Naive thymus-derived CD4-positive, alpha-beta T cell (primary cell): Measurements from ENCODE around the gene CSRNP3. TPM values are rescaled to one million over a fixed set of nuclear protein-coding genes. Genes with fewer than 3 reads are reported as not detected.
"Not testable (repeated sequence)": the region's sequence is repeated elsewhere in the genome, so short reads cannot be mapped to it uniquely, and the experiment has no call there.

Experiments
- ATAC-seq: fragments of 150-1000 bp; cut with Tn5 transposase; 2 replicates; pipeline ENCODE4 v1.10.0; 2021; ENCODE audit warnings: mild to moderate bottlenecking, moderate library complexity
- CTCF ChIA-PET: fragments of 350-600 bp; sonication (Branson Sonifier 250); formaldehyde crosslinking; loops from one replicate; lab custom pipeline; 2021; ENCODE audit warnings: antibody characterized with exemption; lab: Charles Lee
- POLR2A ChIA-PET: fragments of 350-600 bp; sonication (Branson Sonifier 250); formaldehyde crosslinking; loops from one replicate; lab custom pipeline; 2021; ENCODE audit warnings: antibody characterized with exemption, inconsistent platforms; lab: Charles Lee
- DNase-seq, 9 donors: peaks; one replicate each; pipeline versions ENCODE4 v3.0.0 to v3.0.0-alpha.2; 2020 to 2022; ENCODE audit warnings: mixed read lengths in 1 of 9
- H3K27ac ChIP-seq: one replicate; pipeline ENCODE4 v1.7.0; 2013; ENCODE audit warnings: mild to moderate bottlenecking, low read depth, low read length, moderate library complexity
- H3K27me3 ChIP-seq, 2 donors: one replicate each; pipeline ENCODE4 v1.7.0; 2013; ENCODE audit warnings: low read length in 2 of 2, mild to moderate bottlenecking in 2 of 2, moderate library complexity in 2 of 2; ENCODE audit not compliant: control insufficient read depth in 2 of 2, insufficient read depth in 2 of 2
- H3K36me3 ChIP-seq, 3 experiments: 1 replicate in 2 of 3; 2 replicates in 1 of 3; pipeline ENCODE4 v1.7.0; 2013; ENCODE audit warnings: low read length in 3 of 3, mild to moderate bottlenecking in 3 of 3, moderate library complexity in 1 of 3; ENCODE audit not compliant: insufficient read depth in 3 of 3, control insufficient read depth in 2 of 3
- H3K4me1 ChIP-seq, 2 donors: one replicate each; pipeline ENCODE4 v1.7.0; 2013; ENCODE audit warnings: low read length in 2 of 2, mild to moderate bottlenecking in 2 of 2, moderate library complexity in 1 of 2; ENCODE audit not compliant: control insufficient read depth in 2 of 2, insufficient read depth in 2 of 2
- H3K4me3 ChIP-seq: 2 replicates; pipeline ENCODE4 v1.7.0; 2013; ENCODE audit warnings: mild to moderate bottlenecking, low read length
- H3K9me3 ChIP-seq, 3 experiments: 1 replicate in 2 of 3; 2 replicates in 1 of 3; pipeline ENCODE4 v1.7.0; 2013; ENCODE audit warnings: low read length in 3 of 3; ENCODE audit not compliant: control insufficient read depth in 2 of 3
- H3K27ac Mint-ChIP-seq, 9 donors: one replicate each; pipeline ENCODE4 v1.8.0; 2020 to 2022; ENCODE audit warnings: mixed read lengths in 9 of 9, mild to moderate bottlenecking in 8 of 9, moderate library complexity in 5 of 9, inconsistent platforms in 2 of 9
- H3K27me3 Mint-ChIP-seq, 5 donors: one replicate each; pipeline ENCODE4 v1.8.0; 2021 to 2022; ENCODE audit warnings: mixed read lengths in 5 of 5, mild to moderate bottlenecking in 1 of 5
- H3K36me3 Mint-ChIP-seq, 5 donors: one replicate each; pipeline ENCODE4 v1.8.0; 2020 to 2022; ENCODE audit warnings: mixed read lengths in 5 of 5, mild to moderate bottlenecking in 3 of 5, inconsistent platforms in 1 of 5
- H3K4me1 Mint-ChIP-seq, 7 donors: one replicate each; pipeline ENCODE4 v1.8.0; 2020 to 2022; ENCODE audit warnings: mixed read lengths in 7 of 7, mild to moderate bottlenecking in 3 of 7, inconsistent platforms in 1 of 7
- H3K4me3 Mint-ChIP-seq, 10 donors: one replicate each; pipeline ENCODE4 v1.8.0; 2020 to 2022; ENCODE audit warnings: mild to moderate bottlenecking in 10 of 10, mixed read lengths in 10 of 10, moderate library complexity in 6 of 10, inconsistent platforms in 2 of 10
- H3K9me3 Mint-ChIP-seq, 11 donors: one replicate each; pipeline ENCODE4 v1.8.0; 2020 to 2022; ENCODE audit warnings: mixed read lengths in 11 of 11, mild to moderate bottlenecking in 4 of 11, inconsistent platforms in 1 of 11, moderate library complexity in 1 of 11
- intact Hi-C, 2 donors: fragments of 100-400 bp; cut with micrococcal nuclease; formaldehyde crosslinking; loops; one replicate each; pipeline ENCODE4 v1.15.1; 2023
- polyA plus RNA-seq, 2 donors: library from polyadenylated mRNA; unstranded; fragments of 300-500 nt; fragmentation: Illumina TruSeq; gene quantifications; one replicate each; pipeline ENCODE4 v1.2.3, GENCODE V29; 2021
- total RNA-seq, 6 experiments: library from RNA in 5 of 6; stranded (reverse) in 5 of 6; gene quantifications; 1 replicate in 5 of 6; 2 replicates in 1 of 6; pipeline ENCODE4 v1.2.3 and lab custom pipeline; 2021 to 2026

Gene CSRNP3
- total and polyA plus RNA-seq, 7 experiments from 2014 or later = not detected

DNA sequence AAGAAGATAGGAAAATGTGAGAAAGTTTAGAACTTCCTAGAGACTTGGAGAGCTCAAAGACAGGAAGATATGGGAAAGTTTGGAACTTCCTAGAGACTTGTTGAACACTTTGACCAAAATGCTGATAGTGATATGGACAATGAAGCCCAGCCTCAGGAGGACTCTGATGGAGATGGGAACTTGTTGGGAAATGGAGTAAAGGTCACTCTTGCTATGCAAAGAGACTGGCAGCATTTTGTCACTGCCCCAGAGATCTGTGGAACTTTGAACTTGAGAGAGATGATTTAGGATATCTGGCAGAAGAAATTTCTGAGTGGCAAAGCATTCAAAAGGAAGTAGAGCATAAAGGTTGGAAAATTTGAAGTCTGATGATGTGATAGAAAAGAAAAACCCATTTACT lies 121.5 kb downstream of the CSRNP3 start:
- H3K27me3 Mint-ChIP-seq, intact Hi-C loops, H3K36me3 ChIP-seq, H3K27me3 ChIP-seq, H3K4me1 Mint-ChIP-seq, H3K4me3 Mint-ChIP-seq, H3K27ac Mint-ChIP-seq, H3K9me3 Mint-ChIP-seq, H3K9me3 ChIP-seq, ATAC-seq, H3K36me3 Mint-ChIP-seq, POLR2A ChIA-PET, H3K27ac ChIP-seq, DNase-seq, H3K4me1 ChIP-seq, CTCF ChIA-PET, H3K4me3 ChIP-seq: not testable (repeated sequence)

DNA sequence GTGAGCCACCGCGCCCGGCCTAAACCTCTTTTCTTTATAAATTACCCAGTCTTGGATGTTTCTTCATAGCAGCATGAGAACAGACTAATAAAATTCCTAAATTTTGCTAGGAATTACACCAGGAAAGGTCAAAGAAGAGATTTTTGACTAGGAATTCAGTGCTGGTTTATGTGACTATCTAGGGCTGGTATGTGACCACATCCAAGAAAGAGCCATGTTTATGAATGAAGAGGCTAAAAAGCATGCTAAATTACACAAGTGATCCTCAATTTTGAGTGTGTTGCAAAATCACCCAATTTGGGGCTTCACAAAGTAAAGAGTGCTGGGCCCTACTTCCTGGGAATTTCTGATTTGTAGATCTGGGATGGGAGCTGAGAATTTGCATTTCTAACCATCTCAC lies 123.6 kb downstream of the CSRNP3 start:
- intact Hi-C loops = no loop called here
- H3K4me3 Mint-ChIP-seq = no peak overlapping the region
- no peaks in the 10 kb centered on the region for H3K27me3 ChIP-seq
- no peaks in the 10 kb centered on the region for H3K9me3 ChIP-seq
- H3K36me3 ChIP-seq = no peaks in the 10 kb centered on the region
- H3K27me3 Mint-ChIP-seq = peaks cover 0 to 7% (median 6%) of the 10 kb centered on the region in 5 donors
- no peak overlapping the region for H3K4me3 ChIP-seq
- H3K4me1 Mint-ChIP-seq = no peaks in the 10 kb centered on the region
- no peak for DNase-seq
- peaks cover 0 to 7% (median 3%) of the 10 kb centered on the region in 11 donors for H3K9me3 Mint-ChIP-seq
- H3K36me3 Mint-ChIP-seq = peaks cover 0 to 4% (median 0%) of the 10 kb centered on the region in 5 donors
- ChIA-PET POLR2A (no interaction called here), CTCF (no interaction called here)
- no peak overlapping the region for H3K27ac ChIP-seq
- no peak for ATAC-seq
- H3K4me1 ChIP-seq = no peaks in the 10 kb centered on the region
- no peak overlapping the region for H3K27ac Mint-ChIP-seq

- H3K36me3 Mint-ChIP-seq = peaks cover 0 to 4% (median 0%) of the 10 kb centered on the region in 5 donors
- H3K4me3 Mint-ChIP-seq = no peak overlapping the region
- no peak overlapping the region for H3K27ac Mint-ChIP-seq
- H3K4me1 Mint-ChIP-seq = no peaks in the 10 kb centered on the region
- intact Hi-C loops = no loop called here
- H3K27ac ChIP-seq = no peak overlapping the region
- H3K4me1 ChIP-seq = no peaks in the 10 kb centered on the region
- peaks cover 0 to 7% (median 6%) of the 10 kb centered on the region in 5 donors for H3K27me3 Mint-ChIP-seq
- H3K27me3 ChIP-seq = no peaks in the 10 kb centered on the region
- H3K9me3 Mint-ChIP-seq = peaks cover 0 to 7% (median 3%) of the 10 kb centered on the region in 11 donors
- POLR2A ChIA-PET = no interaction called here
- ATAC-seq = no peak
- no peak overlapping the region for H3K4me3 ChIP-seq
- CTCF ChIA-PET = no interaction called here
- H3K36me3 ChIP-seq = no peaks in the 10 kb centered on the region
- no peaks in the 10 kb centered on the region for H3K9me3 ChIP-seq
- no peak for DNase-seq
These were observed 124.9 kb downstream of the CSRNP3 start for GRCh38 chr2:165594231-165594934.

DNA sequence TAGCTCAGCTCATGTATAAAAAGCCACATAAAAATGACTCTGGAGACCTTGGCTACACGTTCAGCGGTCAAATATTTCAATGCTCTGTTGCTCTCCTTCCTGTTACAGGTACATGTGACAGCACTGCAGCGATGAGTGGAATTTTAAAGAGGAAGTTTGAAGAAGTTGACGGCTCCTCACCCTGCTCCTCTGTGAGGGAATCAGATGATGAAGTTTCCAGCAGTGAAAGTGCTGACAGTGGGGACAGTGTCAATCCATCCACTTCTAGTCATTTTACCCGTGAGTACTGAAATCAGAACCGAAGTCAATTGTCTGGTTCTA lies 125.4 kb downstream of the CSRNP3 start:
- H3K9me3 ChIP-seq = no peaks in the 10 kb centered on the region
- no peaks in the 10 kb centered on the region for H3K4me1 ChIP-seq
- intact Hi-C loops = no loop called here
- Mint-ChIP-seq H3K27me3 (peaks cover 0 to 7% (median 6%) of the 10 kb centered on the region in 5 donors), H3K36me3 (peaks cover 0 to 4% (median 0%) of the 10 kb centered on the region in 5 donors), H3K9me3 (peaks cover 0 to 7% (median 3%) of the 10 kb centered on the region in 11 donors), H3K4me1 (no peaks in the 10 kb centered on the region), H3K27ac (no peak overlapping the region), H3K4me3 (no peak overlapping the region)
- no peak for ATAC-seq
- no peak for DNase-seq
- H3K4me3 ChIP-seq = no peak overlapping the region
- CTCF ChIA-PET = no interaction called here
- POLR2A ChIA-PET = no interaction called here
- no peaks in the 10 kb centered on the region for H3K27me3 ChIP-seq
- H3K36me3 ChIP-seq = no peaks in the 10 kb centered on the region
- no peak overlapping the region for H3K27ac ChIP-seq

- H3K4me1 Mint-ChIP-seq = no peaks in the 10 kb centered on the region
- no peak overlapping the region for H3K4me3 Mint-ChIP-seq
- no peaks in the 10 kb centered on the region for H3K36me3 ChIP-seq
- ChIA-PET CTCF (no interaction called here), POLR2A (no interaction called here)
- no peaks in the 10 kb centered on the region for H3K9me3 ChIP-seq
- no peaks in the 10 kb centered on the region for H3K36me3 Mint-ChIP-seq
- ATAC-seq (no peak), DNase-seq (no peak)
- H3K9me3 Mint-ChIP-seq = no peaks in the 10 kb centered on the region
- H3K27me3 Mint-ChIP-seq = no peaks in the 10 kb centered on the region
- H3K4me3 ChIP-seq = no peak overlapping the region
- intact Hi-C loops = no loop called here
- H3K27ac Mint-ChIP-seq = no peak overlapping the region
- no peaks in the 10 kb centered on the region for H3K4me1 ChIP-seq
- H3K27ac ChIP-seq = no peak overlapping the region
- no peaks in the 10 kb centered on the region for H3K27me3 ChIP-seq
These were observed 127.3 kb downstream of the CSRNP3 start for GRCh38 chr2:165596788-165597187.

- Mint-ChIP-seq H3K4me3 (no peak overlapping the region), H3K27ac (no peak overlapping the region), H3K4me1 (no peaks in the 10 kb centered on the region), H3K36me3 (no peaks in the 10 kb centered on the region), H3K9me3 (peaks cover 0 to 1% (median 0%) of the 10 kb centered on the region in 11 donors), H3K27me3 (peaks cover 0 to 15% (median 8%) of the 10 kb centered on the region in 5 donors)
- no peaks in the 10 kb centered on the region for H3K4me1 ChIP-seq
- intact Hi-C loops = no loop called here
- no peak overlapping the region for H3K4me3 ChIP-seq
- ATAC-seq (no peak), DNase-seq (no peak)
- H3K27ac ChIP-seq = no peak overlapping the region
- H3K27me3 ChIP-seq = no peaks in the 10 kb centered on the region
- no peaks in the 10 kb centered on the region for H3K36me3 ChIP-seq
- CTCF ChIA-PET = no interaction called here
- POLR2A ChIA-PET = no interaction called here
- H3K9me3 ChIP-seq = no peaks in the 10 kb centered on the region
These were observed 131.8 kb downstream of the CSRNP3 start for GRCh38 chr2:165601065-165601830.
